Measurements from ENCODE around the gene TECTA.

- TF ChIP-seq EZH2 (IDR thresholded peaks at IDR 0.05; ENCODE audit: insufficient read depth, low read length), result no peak
- no peak for TF ChIP-seq CTCF (IDR thresholded peaks at IDR 0.05; ENCODE audit: insufficient read depth, low read depth, low read length)
These were observed 33.8 kb downstream of the TECTA start for GRCh38 chr11:121134741-121135312.

All from astrocyte (in vitro differentiated cells and primary cell).